Activated naive CD8-positive, alpha-beta T cell treated with anti-CD3 and anti-CD28 coated beads, Interleukin-2, amount 10 ng/mL, durations not matched to agents 7 days and 5 days (primary cell): ENCODE measurements around the gene ZBTB1. TPM values are rescaled to one million over a fixed set of nuclear protein-coding genes. Genes with fewer than 3 reads are reported as not detected.
A peak's percentile ranks its signal among the peaks of the same experiment; 100 is the strongest.
"Not testable (repeated sequence)": the region's sequence is repeated elsewhere in the genome, so short reads cannot be mapped to it uniquely, and the experiment has no call there.

Experiments used
- ATAC-seq: fragments of 150-1000 bp; cut with Tn5 transposase; one replicate; pipeline ENCODE4 v1.10.0; 2021; ENCODE audit warnings: low read depth, moderate library complexity
- POLR2A ChIA-PET: fragments of 350-600 bp; sonication (Branson Sonifier 250); formaldehyde crosslinking; loops from one replicate; lab custom pipeline; 2021; ENCODE audit warnings: antibody characterized with exemption; lab: Charles Lee
- DNase-seq: peaks from one replicate; pipeline ENCODE4 v3.0.0; 2021
- H3K27ac Mint-ChIP-seq: one replicate; pipeline ENCODE4 v1.8.0; 2022; ENCODE audit warnings: mild to moderate bottlenecking, mixed read lengths
- H3K27me3 Mint-ChIP-seq: one replicate; pipeline ENCODE4 v1.8.0; 2022; ENCODE audit warnings: mild to moderate bottlenecking, moderate library complexity, mixed read lengths
- H3K36me3 Mint-ChIP-seq: one replicate; pipeline ENCODE4 v1.8.0; 2021; ENCODE audit warnings: mild to moderate bottlenecking, mixed read lengths
- H3K4me1 Mint-ChIP-seq: one replicate; pipeline ENCODE4 v1.8.0; 2021; ENCODE audit warnings: mixed read lengths
- H3K4me3 Mint-ChIP-seq: one replicate; pipeline ENCODE4 v1.8.0; 2022; ENCODE audit warnings: mild to moderate bottlenecking, moderate library complexity, mixed read lengths
- H3K9me3 Mint-ChIP-seq: one replicate; pipeline ENCODE4 v1.8.0; 2021; ENCODE audit warnings: mixed read lengths
- total RNA-seq, 2 experiments: library from RNA; stranded (reverse); gene quantifications; one replicate each; pipeline ENCODE4 v1.2.3, GENCODE V29; 2021

Gene ZBTB1
- total RNA-seq, 2 experiments from 2014 or later = 84.1 to 86.7 TPM

- H3K27me3 Mint-ChIP-seq, H3K36me3 Mint-ChIP-seq, H3K4me3 Mint-ChIP-seq, DNase-seq, H3K27ac Mint-ChIP-seq, ATAC-seq, POLR2A ChIA-PET, H3K9me3 Mint-ChIP-seq: not testable (repeated sequence)
- peaks cover 13% of the 10 kb centered on the region for H3K4me1 Mint-ChIP-seq
Measured at GRCh38 chr14:64517667-64518066, 13.1 kb downstream of the ZBTB1 start.

GRCh38 chr14:64518229-64518628 lies 13.7 kb downstream of the ZBTB1 start:
- H3K4me3 Mint-ChIP-seq = no peak overlapping the region
- DNase-seq = no peak
- H3K27ac Mint-ChIP-seq = no peak overlapping the region
- no peak for ATAC-seq
- no peaks in the 10 kb centered on the region for H3K9me3 Mint-ChIP-seq
- POLR2A ChIA-PET = no interaction called here
- peaks cover 9% of the 10 kb centered on the region for H3K36me3 Mint-ChIP-seq
- H3K4me1 Mint-ChIP-seq = peaks cover 13% of the 10 kb centered on the region
- H3K27me3 Mint-ChIP-seq = no peaks in the 10 kb centered on the region

DNA sequence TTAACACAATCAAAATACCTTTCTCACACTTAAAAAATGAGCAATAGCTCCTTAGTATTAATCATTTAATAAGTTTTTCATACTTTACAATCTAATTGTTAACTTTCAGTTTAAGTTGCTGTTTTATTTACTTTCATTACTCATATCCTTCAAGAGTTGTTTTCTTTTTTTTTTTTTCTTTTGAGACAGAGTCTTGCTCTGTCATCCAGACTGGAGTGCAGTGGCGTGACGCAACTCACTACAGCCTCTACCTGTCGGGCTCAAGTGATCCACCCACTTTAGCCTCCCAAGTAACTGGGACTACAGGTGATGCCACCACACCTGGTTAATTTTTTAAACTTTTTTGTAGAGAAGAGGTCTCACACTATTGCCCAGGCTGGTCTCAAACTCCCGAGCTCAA lies 16.1 kb downstream of the ZBTB1 start:
- H3K4me3 Mint-ChIP-seq = no peak overlapping the region
- no peaks in the 10 kb centered on the region for H3K9me3 Mint-ChIP-seq
- no peak for DNase-seq
- peaks cover 9% of the 10 kb centered on the region for H3K36me3 Mint-ChIP-seq
- no peak for ATAC-seq
- no peak overlapping the region for H3K27ac Mint-ChIP-seq
- peaks cover 9% of the 10 kb centered on the region for H3K4me1 Mint-ChIP-seq
- POLR2A ChIA-PET = interaction anchor here (0.7 kb wide), 1 partner anchor 538 kb away, joined by 4 read pairs; no protein-coding TSS in a partner anchor
- H3K27me3 Mint-ChIP-seq = no peaks in the 10 kb centered on the region

- ATAC-seq (no peak), DNase-seq (no peak)
- no peaks in the 10 kb centered on the region for H3K27me3 Mint-ChIP-seq
- POLR2A ChIA-PET = no interaction called here
- H3K36me3 Mint-ChIP-seq = peaks cover 17% of the 10 kb centered on the region
- H3K27ac Mint-ChIP-seq = no peak overlapping the region
- peaks cover 1% of the 10 kb centered on the region for H3K9me3 Mint-ChIP-seq
- H3K4me1 Mint-ChIP-seq = peaks cover 7% of the 10 kb centered on the region
- H3K4me3 Mint-ChIP-seq = no peak overlapping the region
Measured at GRCh38 chr14:64522591-64523355, 18.2 kb downstream of the ZBTB1 start.

- ATAC-seq (no peak), DNase-seq (no peak)
- POLR2A ChIA-PET = interaction anchor here (1.1 to 1.3 kb wide), 2 partner anchors 10 to 15 kb away, joined by 3 to 5 read pairs; partner anchors contain the start of gene HSPA2
- Mint-ChIP-seq H3K4me3 (no peak overlapping the region), H3K36me3 (peaks cover 17% of the 10 kb centered on the region), H3K9me3 (peaks cover 1% of the 10 kb centered on the region), H3K4me1 (peaks cover 7% of the 10 kb centered on the region), H3K27me3 (no peaks in the 10 kb centered on the region), H3K27ac (no peak overlapping the region)
Measured at GRCh38 chr14:64525354-64525753, 20.8 kb downstream of the ZBTB1 start.

GRCh38 chr14:64531567-64531966 lies 27.0 kb downstream of the ZBTB1 start:
- POLR2A ChIA-PET = no interaction called here
- H3K27me3 Mint-ChIP-seq = peaks cover 2% of the 10 kb centered on the region
- H3K4me3 Mint-ChIP-seq = no peak overlapping the region
- peaks cover 4% of the 10 kb centered on the region for H3K36me3 Mint-ChIP-seq
- H3K27ac Mint-ChIP-seq = no peak overlapping the region
- peaks cover 1% of the 10 kb centered on the region for H3K4me1 Mint-ChIP-seq
- no peak for ATAC-seq
- H3K9me3 Mint-ChIP-seq = no peaks in the 10 kb centered on the region
- no peak for DNase-seq

DNA sequence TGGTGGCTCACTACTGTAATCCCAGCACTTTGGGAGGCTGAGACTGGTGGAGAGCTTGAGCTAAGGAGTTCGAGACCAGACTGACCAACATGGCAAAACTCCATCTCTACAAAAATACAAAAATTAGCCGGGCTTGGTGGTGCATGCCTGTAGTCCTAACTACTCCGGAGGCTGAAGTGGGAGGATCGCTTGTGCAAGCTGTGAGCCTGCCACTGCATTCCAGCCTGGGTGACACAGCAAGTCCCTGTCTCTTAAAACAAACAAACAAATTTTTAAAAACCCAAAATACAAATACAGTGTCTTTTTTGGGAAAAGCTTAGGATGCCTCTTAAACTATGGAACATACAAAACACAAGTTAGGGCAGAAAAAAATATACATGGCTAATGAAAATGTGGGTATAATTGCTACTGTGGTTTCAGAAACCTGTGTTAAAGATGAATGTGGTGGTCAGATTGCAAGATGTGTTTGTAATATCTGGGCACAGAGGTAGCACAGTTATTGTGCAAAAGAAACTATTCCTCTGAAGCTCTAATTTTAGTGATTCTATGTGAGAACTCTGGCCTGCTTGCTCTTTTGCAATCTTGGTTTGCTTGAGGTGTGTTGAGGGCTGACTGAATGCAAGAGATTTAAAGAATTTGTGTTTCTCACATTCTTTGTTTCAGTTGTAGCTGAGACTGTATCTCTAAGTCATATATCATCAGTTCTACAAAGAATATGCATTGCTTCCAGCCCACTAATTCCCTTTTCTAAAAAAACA lies 32.1 kb downstream of the ZBTB1 start:
- POLR2A ChIA-PET = no interaction called here
- peaks cover 1% of the 10 kb centered on the region for H3K9me3 Mint-ChIP-seq
- peaks cover 18% of the 10 kb centered on the region for H3K27me3 Mint-ChIP-seq
- no peak for DNase-seq
- H3K36me3 Mint-ChIP-seq = peaks cover 2% of the 10 kb centered on the region
- ATAC-seq = no peak
- no peak overlapping the region for H3K4me3 Mint-ChIP-seq
- no peak overlapping the region for H3K27ac Mint-ChIP-seq
- H3K4me1 Mint-ChIP-seq = peaks cover 15% of the 10 kb centered on the region

DNA sequence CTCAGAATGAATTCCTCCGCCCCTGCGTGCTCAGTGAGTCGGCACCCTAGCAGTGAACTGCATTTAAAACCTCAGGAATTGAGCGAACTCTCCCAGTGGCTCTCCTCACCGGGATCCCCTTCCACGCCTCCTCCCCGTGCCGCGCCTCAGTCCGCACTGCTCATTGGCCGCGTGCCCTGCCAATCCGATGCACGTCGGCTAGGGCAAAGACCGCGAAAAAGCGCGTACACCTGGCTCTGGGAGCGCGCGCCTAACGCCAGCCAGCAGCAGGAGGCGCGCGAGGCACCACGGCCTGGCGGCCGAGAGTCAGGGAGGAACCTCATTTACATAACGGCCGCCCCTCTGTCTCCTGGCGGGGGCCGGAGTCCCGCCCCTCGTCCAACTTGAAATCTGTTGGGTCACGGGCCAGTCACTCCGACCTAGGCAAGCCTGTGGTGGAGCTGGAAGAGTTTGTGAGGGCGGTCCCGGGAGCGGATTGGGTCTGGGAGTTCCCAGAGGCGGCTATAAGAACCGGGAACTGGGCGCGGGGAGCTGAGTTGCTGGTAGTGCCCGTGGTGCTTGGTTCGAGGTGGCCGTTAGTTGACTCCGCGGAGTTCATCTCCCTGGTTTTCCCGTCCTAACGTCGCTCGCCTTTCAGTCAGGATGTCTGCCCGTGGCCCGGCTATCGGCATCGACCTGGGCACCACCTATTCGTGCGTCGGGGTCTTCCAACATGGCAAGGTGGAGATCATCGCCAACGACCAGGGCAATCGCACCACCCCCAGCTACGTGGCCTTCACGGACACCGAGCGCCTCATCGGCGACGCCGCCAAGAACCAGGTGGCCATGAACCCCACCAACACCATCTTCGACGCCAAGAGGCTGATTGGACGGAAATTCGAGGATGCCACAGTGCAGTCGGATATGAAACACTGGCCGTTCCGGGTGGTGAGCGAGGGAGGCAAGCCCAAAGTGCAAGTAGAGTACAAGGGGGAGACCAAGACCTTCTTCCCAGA lies 35.9 kb downstream of the ZBTB1 start, which contains the start of gene HSPA2:
TSS of gene HSPA2 (plus strand) at position 534 of the 995 bp plus-strand sequence. CDS start at position 643, 109 bp downstream.
- H3K27ac Mint-ChIP-seq = peak within 1 kb of the TSS; percentile 94
- H3K27me3 Mint-ChIP-seq = peaks cover 54% of the 10 kb centered on the region
- DNase-seq (peak; percentile 97), ATAC-seq (peak; percentile 95)
- H3K36me3 Mint-ChIP-seq = peaks cover 2% of the 10 kb centered on the region
- H3K4me3 Mint-ChIP-seq = peak within 1 kb of the TSS; percentile 99
- POLR2A ChIA-PET = interaction anchor here (0.6 to 2.9 kb wide), 9 partner anchors 14 to 203 kb away, joined by 3 to 19 read pairs (median 3); partner anchors contain the start of genes ZBTB1 and ZBTB25
- peaks cover 1% of the 10 kb centered on the region for H3K9me3 Mint-ChIP-seq
- H3K4me1 Mint-ChIP-seq = peaks cover 23% of the 10 kb centered on the region

- DNase-seq = peak; percentile 47
- H3K36me3 Mint-ChIP-seq = peaks cover 2% of the 10 kb centered on the region
- POLR2A ChIA-PET = interaction anchor here (2.1 to 2.9 kb wide), 2 partner anchors 36 to 38 kb away, joined by 10 to 19 read pairs; partner anchors contain the start of genes ZBTB1 and ZBTB25
- H3K4me1 Mint-ChIP-seq = peaks cover 23% of the 10 kb centered on the region
- ATAC-seq = no peak
- H3K27me3 Mint-ChIP-seq = peaks cover 57% of the 10 kb centered on the region
- peak overlapping the region; percentile 99 for H3K4me3 Mint-ChIP-seq
- H3K9me3 Mint-ChIP-seq = peaks cover 1% of the 10 kb centered on the region
- no peak overlapping the region for H3K27ac Mint-ChIP-seq
Measured at GRCh38 chr14:64541261-64541971, 36.8 kb downstream of the ZBTB1 start.

DNA sequence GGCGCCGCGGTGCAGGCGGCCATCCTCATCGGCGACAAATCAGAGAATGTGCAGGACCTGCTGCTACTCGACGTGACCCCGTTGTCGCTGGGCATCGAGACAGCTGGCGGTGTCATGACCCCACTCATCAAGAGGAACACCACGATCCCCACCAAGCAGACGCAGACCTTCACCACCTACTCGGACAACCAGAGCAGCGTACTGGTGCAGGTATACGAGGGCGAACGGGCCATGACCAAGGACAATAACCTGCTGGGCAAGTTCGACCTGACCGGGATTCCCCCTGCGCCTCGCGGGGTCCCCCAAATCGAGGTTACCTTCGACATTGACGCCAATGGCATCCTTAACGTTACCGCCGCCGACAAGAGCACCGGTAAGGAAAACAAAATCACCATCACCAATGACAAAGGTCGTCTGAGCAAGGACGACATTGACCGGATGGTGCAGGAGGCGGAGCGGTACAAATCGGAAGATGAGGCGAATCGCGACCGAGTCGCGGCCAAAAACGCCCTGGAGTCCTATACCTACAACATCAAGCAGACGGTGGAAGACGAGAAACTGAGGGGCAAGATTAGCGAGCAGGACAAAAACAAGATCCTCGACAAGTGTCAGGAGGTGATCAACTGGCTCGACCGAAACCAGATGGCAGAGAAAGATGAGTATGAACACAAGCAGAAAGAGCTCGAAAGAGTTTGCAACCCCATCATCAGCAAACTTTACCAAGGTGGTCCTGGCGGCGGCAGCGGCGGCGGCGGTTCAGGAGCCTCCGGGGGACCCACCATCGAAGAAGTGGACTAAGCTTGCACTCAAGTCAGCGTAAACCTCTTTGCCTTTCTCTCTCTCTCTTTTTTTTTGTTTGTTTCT lies 37.6 kb downstream of the ZBTB1 start:
- DNase-seq (peak; percentile 37), ATAC-seq (no peak)
- Mint-ChIP-seq H3K9me3 (peaks cover 1% of the 10 kb centered on the region), H3K4me3 (peak overlapping the region; percentile 99), H3K36me3 (peaks cover 2% of the 10 kb centered on the region), H3K27me3 (peaks cover 60% of the 10 kb centered on the region), H3K4me1 (peaks cover 23% of the 10 kb centered on the region), H3K27ac (no peak overlapping the region)
- POLR2A ChIA-PET = interaction anchor here (2.9 kb wide), 1 partner anchor 39 kb away, joined by 19 read pairs; the partner anchor contains the start of genes ZBTB1 and ZBTB25

GRCh38 chr14:64542836-64543201 lies 38.2 kb downstream of the ZBTB1 start:
- Mint-ChIP-seq H3K27ac (no peak overlapping the region), H3K4me3 (peak overlapping the region; percentile 99), H3K27me3 (peaks cover 60% of the 10 kb centered on the region), H3K4me1 (peaks cover 23% of the 10 kb centered on the region), H3K36me3 (peaks cover 2% of the 10 kb centered on the region), H3K9me3 (peaks cover 1% of the 10 kb centered on the region)
- DNase-seq = no peak
- POLR2A ChIA-PET = no interaction called here
- ATAC-seq = no peak
